ENCODE data around the gene SOD2.
"Not testable (repeated sequence)": the region's sequence is repeated elsewhere in the genome, so short reads cannot be mapped to it uniquely, and the experiment has no call there.

Gene SOD2

DNA sequence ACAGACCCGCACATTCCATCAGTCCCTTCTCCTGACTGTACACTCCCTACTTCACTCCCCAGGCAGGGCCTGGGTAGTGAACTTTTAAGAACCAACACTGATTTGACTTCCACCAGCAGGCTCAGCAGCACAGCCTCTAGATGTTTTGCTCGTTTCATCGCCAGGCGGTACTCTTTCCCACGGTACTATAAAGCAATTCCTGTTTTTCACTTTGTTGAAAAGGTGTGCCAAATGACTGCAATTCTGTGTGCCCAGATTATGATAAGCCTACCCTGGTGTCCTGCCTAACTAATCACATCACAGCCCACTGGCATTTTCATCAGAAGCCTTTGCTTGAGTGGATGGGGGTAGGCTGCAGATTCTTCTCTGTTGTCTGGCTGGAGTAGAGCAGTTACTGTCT lies 21.4 kb upstream of the SOD2 start:
- TF ChIP-seq, protein P1, sequence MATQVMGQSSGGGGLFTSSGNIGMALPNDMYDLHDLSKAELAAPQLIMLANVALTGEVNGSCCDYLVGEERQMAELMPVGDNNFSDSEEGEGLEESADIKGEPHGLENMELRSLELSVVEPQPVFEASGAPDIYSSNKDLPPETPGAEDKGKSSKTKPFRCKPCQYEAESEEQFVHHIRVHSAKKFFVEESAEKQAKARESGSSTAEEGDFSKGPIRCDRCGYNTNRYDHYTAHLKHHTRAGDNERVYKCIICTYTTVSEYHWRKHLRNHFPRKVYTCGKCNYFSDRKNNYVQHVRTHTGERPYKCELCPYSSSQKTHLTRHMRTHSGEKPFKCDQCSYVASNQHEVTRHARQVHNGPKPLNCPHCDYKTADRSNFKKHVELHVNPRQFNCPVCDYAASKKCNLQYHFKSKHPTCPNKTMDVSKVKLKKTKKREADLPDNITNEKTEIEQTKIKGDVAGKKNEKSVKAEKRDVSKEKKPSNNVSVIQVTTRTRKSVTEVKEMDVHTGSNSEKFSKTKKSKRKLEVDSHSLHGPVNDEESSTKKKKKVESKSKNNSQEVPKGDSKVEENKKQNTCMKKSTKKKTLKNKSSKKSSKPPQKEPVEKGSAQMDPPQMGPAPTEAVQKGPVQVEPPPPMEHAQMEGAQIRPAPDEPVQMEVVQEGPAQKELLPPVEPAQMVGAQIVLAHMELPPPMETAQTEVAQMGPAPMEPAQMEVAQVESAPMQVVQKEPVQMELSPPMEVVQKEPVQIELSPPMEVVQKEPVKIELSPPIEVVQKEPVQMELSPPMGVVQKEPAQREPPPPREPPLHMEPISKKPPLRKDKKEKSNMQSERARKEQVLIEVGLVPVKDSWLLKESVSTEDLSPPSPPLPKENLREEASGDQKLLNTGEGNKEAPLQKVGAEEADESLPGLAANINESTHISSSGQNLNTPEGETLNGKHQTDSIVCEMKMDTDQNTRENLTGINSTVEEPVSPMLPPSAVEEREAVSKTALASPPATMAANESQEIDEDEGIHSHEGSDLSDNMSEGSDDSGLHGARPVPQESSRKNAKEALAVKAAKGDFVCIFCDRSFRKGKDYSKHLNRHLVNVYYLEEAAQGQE (IDR thresholded peaks at IDR 0.05; ENCODE audit: insufficient replicate concordance, low read depth) = no peak
- TF ChIP-seq GABPA (IDR thresholded peaks at IDR 0.05; ENCODE audit: low read depth) (no peak), POLR2AphosphoS5 (IDR thresholded peaks at IDR 0.05; ENCODE audit: low read depth) (no peak), SPI1 (IDR thresholded peaks at IDR 0.05; ENCODE audit: borderline replicate concordance, low read depth) (no peak; the same call in 1 of the 2 replicates)
- TF ChIP-seq, protein P2, sequence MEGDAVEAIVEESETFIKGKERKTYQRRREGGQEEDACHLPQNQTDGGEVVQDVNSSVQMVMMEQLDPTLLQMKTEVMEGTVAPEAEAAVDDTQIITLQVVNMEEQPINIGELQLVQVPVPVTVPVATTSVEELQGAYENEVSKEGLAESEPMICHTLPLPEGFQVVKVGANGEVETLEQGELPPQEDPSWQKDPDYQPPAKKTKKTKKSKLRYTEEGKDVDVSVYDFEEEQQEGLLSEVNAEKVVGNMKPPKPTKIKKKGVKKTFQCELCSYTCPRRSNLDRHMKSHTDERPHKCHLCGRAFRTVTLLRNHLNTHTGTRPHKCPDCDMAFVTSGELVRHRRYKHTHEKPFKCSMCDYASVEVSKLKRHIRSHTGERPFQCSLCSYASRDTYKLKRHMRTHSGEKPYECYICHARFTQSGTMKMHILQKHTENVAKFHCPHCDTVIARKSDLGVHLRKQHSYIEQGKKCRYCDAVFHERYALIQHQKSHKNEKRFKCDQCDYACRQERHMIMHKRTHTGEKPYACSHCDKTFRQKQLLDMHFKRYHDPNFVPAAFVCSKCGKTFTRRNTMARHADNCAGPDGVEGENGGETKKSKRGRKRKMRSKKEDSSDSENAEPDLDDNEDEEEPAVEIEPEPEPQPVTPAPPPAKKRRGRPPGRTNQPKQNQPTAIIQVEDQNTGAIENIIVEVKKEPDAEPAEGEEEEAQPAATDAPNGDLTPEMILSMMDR (IDR thresholded peaks at IDR 0.05; ENCODE audit: insufficient read depth, low read length) = no peak
- no peaks in the 10 kb centered on the region for H3K27me3 ChIP-seq (ENCODE audit: insufficient read depth, poor library complexity, severe bottlenecking)

DNA sequence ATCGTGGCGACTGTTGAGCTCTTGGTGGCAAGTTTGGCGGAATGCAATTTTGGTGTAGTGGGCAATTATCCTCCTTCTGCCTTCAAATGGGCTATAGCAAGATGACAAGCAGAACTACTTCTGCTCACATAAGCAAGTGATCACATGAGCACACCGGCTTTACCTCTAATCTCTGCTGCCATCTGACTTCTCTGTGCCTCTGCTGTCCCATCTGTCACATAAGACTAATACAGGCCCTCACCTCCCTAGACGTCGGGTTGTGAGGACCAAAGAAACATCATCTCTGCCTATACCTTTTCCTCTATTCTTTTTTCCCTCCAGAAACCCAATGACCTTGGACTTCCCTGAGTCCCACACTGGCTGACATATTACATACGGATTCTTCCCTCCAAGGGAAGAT lies 20.9 kb upstream of the SOD2 start:
- TF ChIP-seq, protein P1 (IDR thresholded peaks at IDR 0.05; ENCODE audit: insufficient replicate concordance, low read depth) = no peak
- TF ChIP-seq, protein P2 (IDR thresholded peaks at IDR 0.05; ENCODE audit: insufficient read depth, low read length) = no peak
- TF ChIP-seq SPI1 (IDR thresholded peaks at IDR 0.05; ENCODE audit: borderline replicate concordance, low read depth) (no peak), POLR2AphosphoS5 (IDR thresholded peaks at IDR 0.05; ENCODE audit: low read depth) (no peak), GABPA (IDR thresholded peaks at IDR 0.05; ENCODE audit: low read depth) (no peak)
- DNase-seq (ENCODE audit: low read depth in 1 of 2, low spot score in 1 of 2) = no peak
- no peaks in the 10 kb centered on the region for H3K27me3 ChIP-seq (ENCODE audit: insufficient read depth, poor library complexity, severe bottlenecking)
- no peak overlapping the region for H3K27ac ChIP-seq (replicated peaks)
- no peak overlapping the region for H3K4me3 ChIP-seq (replicated peaks; ENCODE audit: insufficient read depth, low read length)

More for the DNA sequence above, 21.4 kb upstream of the SOD2 start:
- Histone ChIP-seq H3K27ac (replicated peaks) (peak overlapping the region; percentile 50), H3K4me3 (replicated peaks; ENCODE audit: insufficient read depth, low read length) (no peak overlapping the region)
- DNase-seq (ENCODE audit: low read depth in 1 of 2, low spot score in 1 of 2) = no peak

GRCh38 chr6:159712389-159712788 lies 19.3 kb upstream of the SOD2 start:
- not testable (repeated sequence) for DNase-seq (ENCODE audit: low read depth in 1 of 2, low spot score in 1 of 2); H3K27ac ChIP-seq (replicated peaks); H3K4me3 ChIP-seq (replicated peaks; ENCODE audit: insufficient read depth, low read length); H3K27me3 ChIP-seq (ENCODE audit: insufficient read depth, poor library complexity, severe bottlenecking)
- TF ChIP-seq POLR2AphosphoS5 (IDR thresholded peaks at IDR 0.05; ENCODE audit: low read depth) = 0 out of 2 replicates have a peak, but pooled peaks have one; percentile 8

- H3K4me3 ChIP-seq (replicated peaks; ENCODE audit: insufficient read depth, low read length) = not testable (repeated sequence)
Observed at GRCh38 chr6:159710603-159711002, 17.6 kb upstream of the SOD2 start.

GRCh38 chr6:159701413-159701999 lies 8.5 kb upstream of the SOD2 start:
- DNase-seq (ENCODE audit: low read depth in 1 of 2, low spot score in 1 of 2) = no peak
- Histone ChIP-seq H3K4me3 (replicated peaks; ENCODE audit: insufficient read depth, low read length) (no peak overlapping the region), H3K27me3 (ENCODE audit: insufficient read depth, poor library complexity, severe bottlenecking) (no peaks in the 10 kb centered on the region), H3K27ac (replicated peaks) (no peak overlapping the region)
- TF ChIP-seq, protein P1 (IDR thresholded peaks at IDR 0.05; ENCODE audit: insufficient replicate concordance, low read depth) = no peak
- no peak for TF ChIP-seq GABPA (IDR thresholded peaks at IDR 0.05; ENCODE audit: low read depth)
- no peak for TF ChIP-seq SPI1 (IDR thresholded peaks at IDR 0.05; ENCODE audit: borderline replicate concordance, low read depth)
- TF ChIP-seq, protein P2 (IDR thresholded peaks at IDR 0.05; ENCODE audit: insufficient read depth, low read length) = no peak
- TF ChIP-seq POLR2AphosphoS5 (IDR thresholded peaks at IDR 0.05; ENCODE audit: low read depth) = no peak

More at GRCh38 chr6:159710603-159711002, 17.6 kb upstream of the SOD2 start:
- DNase-seq (ENCODE audit: low read depth in 1 of 2, low spot score in 1 of 2); H3K27ac ChIP-seq (replicated peaks); H3K27me3 ChIP-seq (ENCODE audit: insufficient read depth, poor library complexity, severe bottlenecking): not testable (repeated sequence)
